EH (cell line): ENCODE results near the gene VTI1A.
"Not testable (repeated sequence)": the region's sequence is repeated elsewhere in the genome, so short reads cannot be mapped to it uniquely, and the experiment has no call there.

Source experiments
- DNase-seq: peaks from one replicate; pipeline ENCODE4 v3.0.0-alpha.2; 2015; ENCODE audit warnings: low read depth

VTI1A gene

DNA sequence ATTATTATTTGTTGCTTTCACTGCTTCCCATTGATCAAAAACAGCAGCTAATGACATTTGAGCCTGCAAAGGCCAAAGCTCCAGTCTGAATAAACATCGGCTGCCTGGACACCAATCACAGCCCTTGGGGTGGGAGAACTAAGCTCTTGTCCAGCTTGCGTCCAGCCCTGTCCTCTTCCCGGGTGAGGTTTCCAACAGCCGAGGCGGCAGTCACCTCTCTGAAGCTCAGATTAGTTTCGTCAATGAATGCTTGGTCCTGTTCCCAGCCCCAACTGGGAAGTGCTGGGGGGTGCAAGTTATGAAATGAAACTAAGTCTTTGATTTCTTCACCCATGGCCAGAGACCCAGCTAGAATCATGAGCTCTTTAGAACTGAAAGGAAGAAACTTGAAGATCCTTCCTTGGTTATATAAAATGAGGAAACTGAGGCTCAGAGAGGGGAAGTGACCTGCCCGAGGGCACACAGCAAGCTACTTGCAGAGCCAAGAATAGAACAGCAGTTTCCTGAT lies 389.0 kb downstream of the VTI1A start:
- no peak for DNase-seq

DNA sequence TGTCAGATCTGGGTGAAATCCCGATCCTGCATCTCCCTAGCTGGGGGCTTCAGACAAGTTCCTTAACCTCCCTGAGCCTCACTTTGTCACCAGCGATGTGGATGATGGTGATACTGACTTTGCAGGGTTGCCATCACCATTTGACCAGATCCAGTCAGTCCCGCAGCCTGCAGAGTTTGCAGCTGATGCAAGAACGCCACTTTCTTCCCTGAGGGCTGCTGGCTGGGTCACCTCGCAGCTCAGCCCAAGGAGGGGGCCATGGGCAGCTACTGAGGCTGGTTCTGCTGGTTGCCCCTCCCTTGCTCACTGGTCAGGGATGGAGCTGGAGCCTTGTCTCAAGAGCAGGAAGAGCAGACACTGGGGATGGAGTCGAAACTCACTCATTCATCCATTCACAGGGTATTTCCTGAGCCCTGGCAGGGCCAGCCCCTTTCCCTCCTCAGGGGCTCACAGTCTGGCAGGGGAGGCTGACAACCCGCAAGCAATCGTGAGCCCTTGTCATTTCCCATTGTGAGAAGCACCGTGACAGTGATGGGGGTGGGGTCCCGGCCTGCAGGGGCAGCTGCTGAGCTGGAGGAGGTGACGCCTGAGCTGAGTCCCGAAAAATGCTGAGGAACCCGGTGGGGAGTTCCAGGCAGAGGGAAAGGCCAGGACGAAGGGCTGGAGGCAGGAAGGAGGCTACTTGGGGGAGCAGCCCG lies 391.9 kb downstream of the VTI1A start:
- no peak for DNase-seq

DNA sequence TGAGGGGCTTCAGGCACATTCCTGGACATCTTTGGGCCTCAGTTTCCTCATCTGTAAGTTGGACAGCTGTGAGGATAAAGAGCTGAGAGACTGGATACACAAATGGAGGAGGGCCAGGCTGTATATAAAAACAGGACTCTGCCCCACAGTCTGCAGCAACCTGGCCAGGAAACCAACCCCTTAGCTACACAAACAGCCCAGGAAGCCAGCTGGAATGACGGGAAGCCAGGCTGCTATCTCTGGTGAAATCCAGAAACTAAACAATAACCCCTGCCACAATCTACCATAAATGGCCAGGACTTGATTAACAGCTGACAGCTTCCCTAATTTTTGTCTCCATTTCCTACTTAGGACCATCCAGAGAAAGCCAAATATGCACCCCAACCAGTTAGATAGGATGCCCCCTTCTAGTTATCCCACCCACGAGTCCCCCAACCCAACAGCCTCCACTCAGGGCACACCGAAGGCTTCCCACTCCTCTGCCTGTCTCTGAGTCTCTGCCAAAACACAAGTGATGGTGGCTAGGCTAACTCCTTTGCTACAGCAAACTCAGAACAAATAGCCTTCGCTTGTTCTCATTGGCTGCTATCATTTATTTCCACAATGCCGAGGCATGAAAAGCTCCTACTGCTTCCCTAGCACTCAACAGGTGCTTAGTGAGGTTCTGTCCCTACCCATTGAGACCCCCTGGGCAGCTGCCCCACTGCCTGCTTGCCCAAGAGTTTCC lies 393.1 kb downstream of the VTI1A start:
- no peak for DNase-seq

DNA sequence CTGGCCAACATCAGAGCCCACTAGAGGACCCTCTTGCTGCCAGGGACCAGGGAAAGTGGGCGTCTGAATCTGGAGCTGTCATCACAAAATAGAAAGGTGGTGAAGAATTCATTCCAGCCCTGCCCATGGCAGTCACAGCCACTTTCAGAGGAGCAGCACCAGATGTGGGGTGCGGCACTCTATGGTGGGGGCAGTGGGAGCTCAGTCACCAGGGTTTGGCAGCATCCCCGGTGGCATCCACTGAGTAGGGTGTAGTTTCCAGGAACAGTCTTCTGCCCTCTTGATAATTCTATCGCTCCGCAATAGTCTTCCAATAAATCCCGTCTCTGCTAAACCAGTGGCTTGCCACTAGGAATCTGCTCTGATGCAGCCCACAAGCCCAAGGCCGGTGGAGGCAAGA lies 394.5 kb downstream of the VTI1A start:
- no peak for DNase-seq

DNA sequence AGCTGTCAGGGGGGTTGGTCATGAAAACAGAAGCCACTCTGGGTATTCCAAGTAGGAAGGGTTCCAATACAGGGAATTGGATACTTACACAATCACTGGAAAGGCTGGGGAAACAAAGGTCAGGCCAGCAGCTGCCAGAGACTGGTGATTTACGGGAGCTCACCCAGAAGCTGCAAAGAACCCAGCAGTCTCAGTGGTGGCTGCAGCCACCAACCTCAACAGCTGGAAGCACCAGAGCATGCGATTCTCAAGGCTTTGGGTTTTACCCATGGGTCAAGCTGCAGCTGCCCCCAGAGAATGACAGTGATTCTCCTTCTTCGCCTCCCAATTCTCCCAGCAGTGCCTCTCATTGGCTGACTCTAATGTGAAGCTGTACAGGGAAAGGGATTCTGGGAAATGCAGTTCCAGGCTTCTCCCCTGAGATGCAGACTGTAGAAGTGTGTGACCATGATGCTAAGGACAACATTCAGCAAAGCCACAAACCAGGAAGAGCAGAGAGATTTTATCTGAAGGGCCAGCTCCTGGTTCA lies 395.9 kb downstream of the VTI1A start:
- DNase-seq, result peak; percentile 36

DNA sequence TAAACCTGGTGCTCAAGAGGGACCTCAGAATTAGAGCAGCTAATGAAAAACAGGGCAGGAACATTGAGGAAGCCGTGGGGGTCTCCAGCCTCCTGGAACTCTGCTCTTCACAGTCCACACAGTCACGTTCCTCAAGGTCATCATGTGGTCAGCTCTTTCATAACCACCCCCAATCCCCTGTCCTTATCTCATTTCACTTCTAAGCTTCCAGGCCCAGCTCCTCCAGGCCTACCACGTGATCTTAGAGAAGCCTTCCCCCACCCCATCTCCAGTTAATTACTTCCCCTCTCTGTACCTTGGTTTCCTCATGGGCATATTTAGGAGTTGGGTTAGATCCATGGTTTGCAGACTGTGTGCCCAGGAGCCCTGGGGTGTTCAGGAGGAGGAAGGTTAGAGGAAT lies 396.6 kb downstream of the VTI1A start:
- DNase-seq, result no peak

DNA sequence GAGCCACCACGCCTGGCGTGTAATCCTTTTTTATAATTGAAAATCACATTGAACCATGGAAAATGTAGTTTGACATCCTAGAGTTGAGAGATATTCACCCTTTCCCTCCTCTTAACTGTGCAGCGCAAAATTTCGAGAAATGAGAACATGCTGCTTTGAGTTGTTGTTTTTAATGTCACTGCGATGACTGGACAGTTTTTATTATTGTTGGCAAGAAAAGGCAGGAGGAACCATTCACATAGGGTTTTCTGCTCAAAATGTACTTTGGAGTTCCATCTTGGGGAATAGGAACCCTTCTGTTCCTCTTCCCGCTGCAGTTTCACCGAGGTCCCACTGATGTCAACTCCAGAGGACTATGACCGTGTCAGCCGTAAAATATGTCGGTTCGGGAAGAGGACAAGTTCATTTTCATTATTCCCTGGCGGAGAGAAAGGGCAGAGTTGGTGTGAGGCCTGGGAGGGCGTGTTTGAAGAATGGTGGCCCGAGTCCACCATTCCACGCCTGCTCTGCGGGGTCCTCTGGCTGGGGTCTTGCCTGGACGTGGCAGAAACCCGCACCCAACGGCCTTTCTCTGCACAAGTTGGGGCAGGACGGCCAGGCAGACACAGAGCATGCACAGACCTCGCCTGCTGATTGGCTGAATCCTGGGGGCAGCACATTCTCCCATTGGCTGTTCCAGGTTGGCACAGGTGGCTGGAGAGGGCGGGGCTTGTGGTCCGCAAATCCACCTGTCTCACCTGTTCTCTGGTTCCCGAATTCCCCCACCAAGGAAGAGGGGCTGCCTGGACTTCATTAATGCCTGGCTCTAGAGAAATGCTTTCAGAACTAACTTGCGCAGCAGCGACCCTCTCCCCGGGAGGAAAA lies 397.9 kb downstream of the VTI1A start:
- peak; percentile 22 for DNase-seq

DNA sequence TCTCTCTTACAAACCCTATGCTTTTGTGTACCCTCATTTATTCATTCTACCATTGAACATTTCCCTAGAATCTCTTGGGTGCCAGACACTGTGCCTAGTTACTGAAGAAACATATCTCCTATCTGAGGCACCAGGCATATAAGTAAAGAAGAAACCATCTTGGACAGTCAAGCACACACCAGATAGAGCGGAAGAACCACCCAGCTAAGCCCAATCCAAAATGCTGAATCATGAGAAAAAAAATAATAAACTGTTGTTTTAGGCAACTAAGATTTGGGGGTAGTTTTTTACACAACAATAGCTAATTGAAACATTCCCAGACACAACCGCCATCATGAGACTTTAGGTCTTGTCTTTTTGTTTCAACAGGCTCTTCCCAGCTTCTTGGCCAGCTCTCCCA lies 400.8 kb downstream of the VTI1A start:
- no peak for DNase-seq

DNA sequence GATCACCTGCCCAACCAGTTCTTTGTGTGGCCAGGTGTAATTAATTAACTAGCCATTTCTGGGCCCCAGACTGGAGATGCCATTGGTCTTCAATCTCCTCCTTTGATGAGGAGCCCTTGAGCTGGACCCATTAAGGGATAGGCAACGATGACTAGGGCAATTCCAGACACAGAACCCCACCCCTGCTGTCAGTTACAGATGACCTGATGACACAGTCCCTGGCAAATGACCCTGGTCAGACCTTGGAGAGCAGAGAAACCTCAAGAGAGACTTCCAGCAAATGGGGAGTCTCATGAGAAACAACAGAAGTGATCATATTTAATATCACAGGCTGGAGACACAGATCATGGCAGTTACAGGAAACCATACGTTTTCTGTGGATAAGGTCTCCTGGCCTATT lies 401.2 kb downstream of the VTI1A start:
- no peak for DNase-seq

DNA sequence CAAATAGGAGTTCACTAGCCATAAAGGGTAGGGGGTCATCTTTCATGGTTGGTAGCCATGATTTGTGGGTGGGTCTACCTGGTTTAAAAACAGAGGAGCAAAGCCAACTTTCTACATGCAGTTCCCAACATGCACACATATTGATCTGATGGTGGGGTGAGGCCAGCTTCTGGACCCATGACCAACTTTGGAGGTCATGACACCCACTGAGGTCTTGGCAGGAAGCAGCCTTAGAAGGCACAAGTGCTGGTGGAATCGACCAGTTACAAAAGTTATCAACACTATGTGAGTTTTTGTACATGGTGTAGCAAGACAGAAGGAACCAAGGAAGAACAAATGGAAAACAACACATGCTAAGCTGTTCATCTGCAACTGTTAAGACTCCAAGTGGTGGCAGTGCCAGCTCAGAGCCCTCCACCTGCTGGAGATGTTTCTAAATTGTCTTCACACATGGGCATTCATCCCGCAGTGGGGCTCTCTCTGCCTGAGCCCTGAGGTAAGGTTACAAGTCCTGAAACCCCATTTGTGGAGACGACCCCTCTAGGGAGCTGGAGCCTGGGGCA lies 401.9 kb downstream of the VTI1A start:
- DNase-seq, result no peak

DNA sequence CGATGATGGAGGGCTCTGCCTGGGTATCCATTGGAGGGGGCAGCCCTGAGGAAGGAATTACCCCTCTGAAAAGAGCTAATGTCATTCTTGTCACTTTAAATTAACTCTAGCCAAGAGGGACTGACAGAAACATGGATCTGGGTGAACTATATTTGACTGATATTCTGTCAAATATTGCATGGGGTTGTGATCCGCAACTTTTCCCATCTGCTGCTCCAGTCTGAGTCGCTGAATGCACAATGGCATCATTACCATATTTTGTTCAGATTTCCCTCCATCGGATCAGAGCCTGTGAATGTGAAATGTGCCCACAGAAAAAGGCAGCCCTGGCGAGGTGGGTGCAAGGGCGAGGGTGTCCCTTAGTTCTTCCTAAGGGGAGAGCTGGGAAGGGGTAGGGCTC lies 402.5 kb downstream of the VTI1A start:
- no peak for DNase-seq

DNA sequence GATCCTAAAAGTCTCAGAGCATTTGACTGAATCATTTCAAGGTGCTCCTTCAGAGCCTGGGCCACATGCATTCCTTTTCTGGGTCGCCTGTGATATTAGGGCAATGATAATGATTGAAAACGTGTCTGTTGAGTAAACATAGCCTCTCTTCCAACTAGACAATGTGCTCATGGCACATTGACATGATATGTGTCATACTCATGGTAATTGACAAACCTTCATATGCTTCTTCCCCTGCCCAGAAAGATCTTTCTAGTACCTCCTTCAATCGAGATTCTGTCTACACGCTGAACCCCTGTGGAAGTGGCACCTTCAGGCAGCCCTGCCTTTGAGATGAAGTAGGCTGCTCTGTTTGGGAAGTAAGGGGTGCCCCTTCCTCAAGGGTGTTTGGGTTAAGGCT lies 404.2 kb downstream of the VTI1A start:
- DNase-seq, result no peak

DNA sequence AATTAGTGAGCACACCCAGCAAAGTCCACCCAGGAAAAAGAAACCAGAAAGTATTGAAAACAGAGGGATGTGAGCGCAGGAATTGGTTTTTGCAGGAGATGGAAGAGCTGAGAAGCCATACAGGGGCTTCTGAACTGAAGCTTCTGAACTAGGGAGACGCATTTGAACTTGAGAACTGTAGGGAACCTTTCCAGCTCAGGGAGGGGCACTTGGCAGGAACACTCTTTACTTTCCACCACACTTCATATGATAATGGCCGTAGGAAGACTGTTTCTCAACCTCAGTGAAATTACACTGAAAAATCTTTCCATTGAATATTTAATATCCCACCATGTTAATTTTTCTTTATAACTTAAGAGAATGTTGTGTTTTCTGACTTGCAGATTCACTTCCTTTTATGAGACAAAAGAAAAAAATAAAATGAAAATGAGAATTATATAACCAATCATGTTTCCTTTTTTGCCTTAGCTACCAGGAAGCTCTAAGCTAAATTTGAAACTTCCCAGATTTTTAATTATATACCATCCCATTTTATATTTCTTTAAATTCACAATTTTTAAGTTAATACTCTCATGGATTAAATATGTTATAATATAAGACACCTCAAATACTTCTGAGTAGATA lies 404.7 kb downstream of the VTI1A start:
- DNase-seq, result no peak

DNA sequence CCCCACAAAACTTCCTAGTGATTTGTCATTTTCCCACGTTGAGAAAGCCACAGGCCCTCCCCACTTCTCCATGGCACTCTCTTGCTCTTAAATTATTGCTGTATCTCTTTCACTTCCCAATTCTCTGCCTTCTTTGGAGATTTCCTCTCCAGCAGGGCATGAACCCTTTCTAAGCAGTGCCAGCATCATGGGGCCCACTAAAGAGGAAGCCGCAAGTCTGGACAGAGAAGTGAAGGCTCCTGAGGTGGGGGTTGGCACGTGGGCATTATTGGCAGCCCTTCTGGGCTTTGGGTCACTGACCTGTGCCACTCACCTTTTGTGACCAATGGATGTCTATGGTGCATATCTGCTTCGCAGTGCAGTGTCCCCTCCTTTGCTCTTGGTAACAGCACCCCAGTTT lies 405.3 kb downstream of the VTI1A start:
- no peak for DNase-seq

DNA sequence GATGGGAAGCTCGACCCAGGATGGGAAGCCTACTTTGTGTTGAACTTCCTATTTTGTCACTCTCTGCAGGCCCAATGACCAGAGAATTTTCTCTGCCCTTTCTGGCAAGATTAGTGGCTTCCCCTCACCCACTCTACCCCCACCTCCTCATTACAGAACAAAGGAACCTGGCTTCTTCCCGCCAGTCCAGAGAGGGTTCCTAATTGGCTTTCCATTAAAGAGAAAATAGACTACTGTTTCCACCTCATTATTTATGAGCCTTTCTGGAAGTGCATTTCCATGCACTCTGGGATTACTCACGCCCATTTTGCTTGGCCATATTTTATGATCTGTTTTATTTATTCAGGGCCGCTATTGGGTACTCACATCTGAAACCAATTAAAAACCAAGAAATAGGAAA lies 408.1 kb downstream of the VTI1A start:
- peak; percentile 20 for DNase-seq

DNA sequence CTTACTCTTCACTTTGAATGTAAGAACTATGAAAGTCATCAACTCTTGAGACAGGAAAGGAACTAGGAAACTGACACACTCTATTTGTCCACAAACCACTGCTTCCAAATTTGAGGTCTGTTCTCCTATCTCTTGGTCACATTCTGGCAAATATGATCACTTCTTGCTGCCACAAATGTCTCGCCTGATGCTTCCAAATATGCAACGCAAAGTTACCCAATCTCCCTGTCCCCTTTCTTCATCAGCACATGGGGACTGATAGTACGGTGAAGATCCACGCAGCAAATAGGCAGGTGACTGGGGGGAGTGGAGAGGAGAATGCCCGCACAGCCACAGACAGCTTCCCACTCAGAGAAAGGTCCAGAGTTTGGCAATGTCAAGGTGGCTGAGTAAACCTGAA lies 410.5 kb downstream of the VTI1A start:
- DNase-seq, result no peak

DNA sequence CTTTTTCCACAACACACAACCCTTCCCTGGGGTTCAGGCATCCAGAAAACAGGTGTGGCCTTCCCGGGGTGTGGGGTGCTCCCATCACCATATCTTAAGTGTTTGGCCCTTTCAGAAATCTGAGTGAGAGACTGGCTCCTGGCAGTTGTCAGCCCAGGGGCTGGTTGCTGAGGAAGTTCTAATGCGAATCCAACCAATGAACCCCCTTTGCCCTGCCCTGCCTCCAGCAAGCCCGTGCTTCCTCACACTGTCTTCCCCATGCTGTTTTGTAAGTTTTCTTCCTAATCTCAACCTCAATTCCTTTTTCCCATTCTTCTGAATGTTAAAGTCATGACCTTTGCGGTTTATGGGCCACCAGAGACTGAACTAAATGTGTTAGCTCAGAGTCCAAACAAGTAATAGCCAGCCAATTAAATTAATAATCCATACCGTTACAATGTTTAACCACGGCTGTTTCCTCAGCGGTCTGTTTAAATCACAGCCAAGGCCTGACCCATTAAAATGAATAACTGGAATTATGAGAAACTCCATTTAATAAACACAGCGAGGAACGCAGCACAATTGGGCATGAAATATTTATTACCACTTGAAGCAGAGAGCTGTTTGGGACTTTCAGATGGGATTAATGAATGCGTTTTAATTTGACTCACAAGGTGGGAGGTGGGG lies 412.1 kb downstream of the VTI1A start:
- DNase-seq, result peak; percentile 18

DNA sequence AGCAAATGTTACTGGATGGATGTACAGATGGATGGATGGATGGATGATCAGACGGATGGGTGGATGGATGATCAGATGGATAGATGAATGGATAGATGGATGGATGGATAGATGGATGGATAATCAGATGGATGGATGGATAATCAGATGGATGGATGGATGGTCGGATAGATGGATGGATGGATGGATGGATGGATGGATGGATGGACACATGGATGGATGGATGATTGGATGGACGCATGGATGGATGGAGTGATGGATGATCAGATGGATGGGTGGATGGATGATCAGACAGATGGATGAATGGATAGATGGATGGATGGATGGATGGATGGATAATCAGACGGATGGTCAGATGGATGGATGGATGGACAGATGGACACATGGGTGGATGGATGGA lies 412.8 kb downstream of the VTI1A start:
- DNase-seq, result no peak

DNA sequence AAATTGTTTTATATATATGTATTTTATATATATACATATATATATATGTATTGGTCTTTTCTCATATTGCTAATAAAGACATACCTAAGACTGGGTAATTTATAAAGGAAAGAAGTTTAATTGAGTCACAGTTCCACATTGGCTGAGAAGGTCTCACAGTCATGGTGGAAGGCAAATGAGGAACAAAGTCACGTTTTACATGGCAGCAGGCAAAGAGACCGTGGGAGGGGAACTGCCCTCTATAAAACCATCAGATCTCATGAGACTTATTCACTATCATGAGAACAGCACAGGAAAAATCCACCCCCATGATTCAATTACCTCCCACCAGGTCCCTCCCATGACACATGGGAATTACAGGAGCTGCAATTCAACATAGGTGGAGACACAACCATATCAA lies 416.4 kb downstream of the VTI1A start:
- DNase-seq, result not testable (repeated sequence)
